PFSK-1 (cell line): ENCODE data around the gene IZUMO3.

Source experiments
- FOXP2 ChIP-seq: optimal IDR thresholded peaks from 2 replicates; pipeline ENCODE3; 2011; ENCODE audit warnings: borderline replicate concordance, control low read depth, inconsistent platforms; ENCODE audit not compliant: insufficient read depth; ENCODE audit errors: extremely low read length, extremely low read depth
- POLR2AphosphoS5 ChIP-seq: IDR thresholded peaks from 2 replicates; pipeline ENCODE4 v1.6.1; 2012; ENCODE audit warnings: low read depth, mild to moderate bottlenecking, control low read depth, low read length, moderate library complexity
- REST ChIP-seq, 2 experiments: IDR thresholded peaks; 2 replicates each; pipeline versions ENCODE4 v1.6.1 to v1.8.0; 2011 to 2012; ENCODE audit warnings: low read depth in 2 of 2, low read length in 2 of 2, control low read depth in 1 of 2, inconsistent platforms in 1 of 2, mild to moderate bottlenecking in 1 of 2, moderate library complexity in 1 of 2; ENCODE audit not compliant: insufficient read depth in 1 of 2
- SIN3A ChIP-seq: IDR thresholded peaks from 2 replicates; pipeline ENCODE4 v1.6.1; 2012; ENCODE audit warnings: mild to moderate bottlenecking, low read length, moderate library complexity, borderline replicate concordance; ENCODE audit not compliant: insufficient read depth
- TAF1 ChIP-seq: IDR thresholded peaks from 2 replicates; pipeline ENCODE4 v1.6.1; 2012; ENCODE audit warnings: low read length, control low read depth, borderline replicate concordance; ENCODE audit not compliant: insufficient read depth

The IZUMO3 gene

GRCh38 chr9:24582146-24583126 lies 36.7 kb upstream of the IZUMO3 start:
- TF ChIP-seq TAF1 (no peak), POLR2AphosphoS5 (no peak), REST (IDR thresholded peaks at IDR 0.05; ENCODE audit: insufficient read depth in 1 of 2, low read depth in 2 of 2, low read length in 2 of 2) (no peak), SIN3A (no peak), FOXP2 (no peak)

GRCh38 chr9:24572406-24572805 lies 26.7 kb upstream of the IZUMO3 start:
- TF ChIP-seq SIN3A = no peak
- no peak for TF ChIP-seq REST (IDR thresholded peaks at IDR 0.05; ENCODE audit: insufficient read depth in 1 of 2, low read depth in 2 of 2, low read length in 2 of 2)
- no peak for TF ChIP-seq TAF1
- no peak for TF ChIP-seq FOXP2
- TF ChIP-seq POLR2AphosphoS5 = no peak

- TF ChIP-seq SIN3A = no peak
- TF ChIP-seq REST (IDR thresholded peaks at IDR 0.05; ENCODE audit: insufficient read depth in 1 of 2, low read depth in 2 of 2, low read length in 2 of 2) = no peak
- TF ChIP-seq POLR2AphosphoS5 = no peak
- TF ChIP-seq FOXP2 = no peak
Observed at GRCh38 chr9:24561957-24562356, 16.3 kb upstream of the IZUMO3 start.

- no peak for TF ChIP-seq SIN3A
- no peak for TF ChIP-seq FOXP2
Observed at GRCh38 chr9:24553183-24553552, 7.5 kb upstream of the IZUMO3 start.

- no peak for TF ChIP-seq POLR2AphosphoS5
- no peak for TF ChIP-seq TAF1
- no peak for TF ChIP-seq SIN3A
- TF ChIP-seq FOXP2 = no peak
- no peak for TF ChIP-seq REST (IDR thresholded peaks at IDR 0.05; ENCODE audit: insufficient read depth in 1 of 2, low read depth in 2 of 2, low read length in 2 of 2)
Observed at GRCh38 chr9:24552526-24553182, 7.0 kb upstream of the IZUMO3 start.
